ENCODE measurements around the gene SUOX.
"Not testable (repeated sequence)": the region's sequence is repeated elsewhere in the genome, so short reads cannot be mapped to it uniquely, and the experiment has no call there.

Gene SUOX

DNA sequence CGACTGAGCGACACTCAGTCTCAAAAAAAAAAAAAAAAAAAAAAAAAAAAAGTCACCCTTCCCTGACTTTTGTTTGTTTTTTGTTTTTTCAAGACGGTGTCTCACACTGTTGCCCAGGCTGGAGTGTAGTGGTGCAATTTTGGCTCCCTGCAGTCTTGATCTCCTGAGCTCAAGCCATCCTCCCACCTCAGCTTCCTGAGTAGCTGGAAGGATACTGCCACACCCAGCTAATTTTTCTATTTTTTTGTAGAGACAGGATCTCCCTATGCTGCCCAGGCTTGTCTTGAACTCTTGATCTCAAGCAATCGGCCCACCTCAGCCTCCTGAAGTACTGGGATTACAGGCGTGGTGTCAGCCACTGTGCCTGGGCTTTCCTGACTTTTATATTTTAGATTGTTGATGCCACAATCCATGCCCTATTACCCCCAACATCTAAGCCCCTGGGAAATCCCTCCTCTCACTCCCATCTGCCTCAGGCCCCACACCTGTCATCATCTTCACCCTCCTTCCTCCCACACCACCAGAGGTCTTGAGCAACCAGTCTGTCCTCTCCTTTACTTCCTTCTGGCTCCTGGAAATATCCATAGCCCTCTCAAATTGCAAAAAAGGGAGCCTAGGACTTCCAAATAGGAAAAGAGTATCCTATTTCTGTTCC lies 31.6 kb downstream of the SUOX start:
- DNase-seq: no peak

DNA sequence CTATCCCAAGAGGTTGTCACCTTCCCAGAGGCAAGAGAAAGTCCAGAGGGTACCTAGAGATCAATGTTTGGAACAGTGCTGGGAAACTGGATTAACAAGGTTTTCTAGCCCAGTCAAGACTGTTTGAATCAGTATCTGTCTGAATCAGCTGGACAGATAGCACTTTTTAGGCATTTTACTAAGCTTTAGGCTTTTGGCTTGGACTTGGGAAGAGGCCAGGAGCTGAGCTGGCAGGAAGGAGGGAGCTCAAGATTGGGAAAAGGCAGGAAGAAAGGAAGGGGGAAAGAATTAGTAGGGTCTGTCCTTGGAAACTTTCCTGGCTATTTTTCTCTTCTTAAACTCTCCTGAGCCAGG lies 32.1 kb downstream of the SUOX start:
- no peak for DNase-seq

DNA sequence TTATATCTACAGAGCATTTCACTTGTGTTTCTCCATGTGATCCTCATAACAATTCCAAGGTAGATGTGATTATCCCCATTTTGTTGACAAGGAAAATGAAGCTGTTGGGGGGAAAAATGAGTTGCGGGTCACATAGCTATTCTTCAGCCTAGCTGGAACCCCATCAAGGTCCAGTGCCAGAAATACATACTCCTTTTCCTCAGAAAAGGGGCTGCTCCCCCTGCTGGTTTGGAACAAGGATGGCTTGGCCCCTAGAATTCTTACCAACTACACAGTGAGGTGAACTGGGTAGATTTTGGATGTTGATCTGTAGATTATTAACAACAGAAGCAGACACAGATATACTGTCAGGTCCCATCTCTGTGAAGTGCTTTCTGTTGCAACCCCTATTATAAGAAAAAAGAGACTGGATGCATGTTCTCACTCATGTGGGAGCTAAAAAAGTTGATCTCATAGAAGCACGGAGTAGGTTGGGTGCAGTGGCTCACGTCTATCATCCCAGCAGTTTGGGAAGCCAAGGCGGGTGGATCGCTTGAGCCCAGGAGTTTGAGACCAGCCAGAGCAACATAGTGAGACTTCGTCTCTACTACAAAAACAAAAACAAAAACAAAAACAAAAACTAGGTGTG lies 32.7 kb downstream of the SUOX start:
- DNase-seq: peak; percentile 61

DNA sequence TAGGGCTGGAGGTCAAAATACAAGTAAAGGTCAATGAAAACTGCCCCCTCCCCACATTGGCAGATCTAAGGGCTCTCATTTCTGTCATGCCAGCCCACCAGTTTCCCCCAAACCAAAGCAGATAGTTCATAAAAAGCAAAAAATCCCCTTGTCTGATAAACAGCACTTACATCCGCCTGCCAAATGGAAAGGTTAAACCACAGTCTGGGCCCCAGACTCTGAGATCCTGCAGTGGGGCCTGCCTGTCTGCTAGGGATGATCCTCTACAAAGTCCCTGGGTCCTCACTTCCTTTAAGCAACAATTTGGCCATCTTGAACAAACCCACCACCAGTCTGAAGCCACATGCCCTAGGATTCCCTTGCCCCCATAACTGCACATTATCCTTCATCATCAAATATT lies 34.9 kb downstream of the SUOX start:
- no peak for DNase-seq

- no peak for DNase-seq
Observed at GRCh38 chr12:56034586-56035332, 37.7 kb downstream of the SUOX start.

GRCh38 chr12:56037161-56037560 lies 40.1 kb downstream of the SUOX start:
- no peak for DNase-seq

- DNase-seq: no peak
Observed at GRCh38 chr12:56038022-56038655, 41.1 kb downstream of the SUOX start.

DNA sequence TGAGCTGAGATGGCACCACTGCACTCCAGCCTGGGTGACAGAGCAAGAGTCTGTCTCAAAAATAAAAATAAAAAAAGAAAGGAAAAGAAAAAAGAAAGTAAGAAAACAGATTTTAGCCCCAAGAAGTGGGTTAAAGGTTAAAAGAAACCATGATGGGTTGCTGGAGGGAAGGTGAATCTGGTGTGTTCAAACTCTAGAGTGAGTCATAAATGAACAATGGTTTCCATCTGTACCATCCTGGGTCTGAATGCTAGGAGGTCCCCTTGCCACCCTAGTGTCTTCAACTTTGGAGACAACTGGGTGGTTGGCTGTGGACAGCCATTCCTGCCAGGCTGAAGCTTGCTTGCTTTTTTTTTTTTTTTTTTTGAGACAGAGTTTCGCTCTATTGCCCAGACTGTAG lies 43.1 kb downstream of the SUOX start:
- DNase-seq: no peak

GRCh38 chr12:56040963-56041551 lies 44.0 kb downstream of the SUOX start:
- no peak for DNase-seq

GRCh38 chr12:56041552-56042429 lies 44.7 kb downstream of the SUOX start, which contains the start of gene RPS26:
RPS26 (plus strand) TSS chr12:56041918; CDS start chr12:56042167, 249 bp downstream.
- DNase-seq: peak; percentile 99

DNA sequence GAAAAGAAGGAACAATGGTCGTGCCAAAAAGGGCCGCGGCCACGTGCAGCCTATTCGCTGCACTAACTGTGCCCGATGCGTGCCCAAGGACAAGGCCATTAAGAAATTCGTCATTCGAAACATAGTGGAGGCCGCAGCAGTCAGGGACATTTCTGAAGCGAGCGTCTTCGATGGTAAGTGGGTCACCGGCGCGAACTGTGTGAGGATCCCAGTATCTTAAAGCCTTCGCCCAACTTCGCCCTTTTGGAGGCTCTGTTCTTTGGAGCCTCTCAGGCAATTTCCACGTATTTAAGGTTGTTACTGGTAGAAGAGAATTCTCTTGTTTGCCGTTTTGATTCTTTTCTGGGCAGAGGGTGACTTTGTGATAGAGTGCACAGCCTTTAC lies 45.3 kb downstream of the SUOX start:
- DNase-seq: not testable (repeated sequence)

DNA sequence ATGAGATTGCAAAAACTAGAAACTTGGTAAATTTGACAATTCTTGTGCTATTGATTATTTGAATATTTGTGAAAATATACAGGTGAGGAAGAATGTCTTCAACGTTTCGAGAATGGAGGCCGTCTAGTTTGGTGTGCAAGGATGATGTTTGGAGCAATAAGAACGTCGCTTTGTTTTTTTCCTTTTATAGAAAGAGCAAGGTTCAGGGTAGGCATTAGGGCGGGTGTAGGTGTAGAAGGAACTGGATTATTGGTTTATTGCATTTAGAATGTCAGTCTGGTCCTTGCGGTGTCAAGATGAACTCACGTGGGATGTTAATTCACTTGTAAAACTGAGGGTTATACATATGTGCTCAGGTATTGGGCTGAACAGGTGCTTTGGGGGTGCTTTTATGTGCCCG lies 45.8 kb downstream of the SUOX start:
- no peak for DNase-seq

DNA sequence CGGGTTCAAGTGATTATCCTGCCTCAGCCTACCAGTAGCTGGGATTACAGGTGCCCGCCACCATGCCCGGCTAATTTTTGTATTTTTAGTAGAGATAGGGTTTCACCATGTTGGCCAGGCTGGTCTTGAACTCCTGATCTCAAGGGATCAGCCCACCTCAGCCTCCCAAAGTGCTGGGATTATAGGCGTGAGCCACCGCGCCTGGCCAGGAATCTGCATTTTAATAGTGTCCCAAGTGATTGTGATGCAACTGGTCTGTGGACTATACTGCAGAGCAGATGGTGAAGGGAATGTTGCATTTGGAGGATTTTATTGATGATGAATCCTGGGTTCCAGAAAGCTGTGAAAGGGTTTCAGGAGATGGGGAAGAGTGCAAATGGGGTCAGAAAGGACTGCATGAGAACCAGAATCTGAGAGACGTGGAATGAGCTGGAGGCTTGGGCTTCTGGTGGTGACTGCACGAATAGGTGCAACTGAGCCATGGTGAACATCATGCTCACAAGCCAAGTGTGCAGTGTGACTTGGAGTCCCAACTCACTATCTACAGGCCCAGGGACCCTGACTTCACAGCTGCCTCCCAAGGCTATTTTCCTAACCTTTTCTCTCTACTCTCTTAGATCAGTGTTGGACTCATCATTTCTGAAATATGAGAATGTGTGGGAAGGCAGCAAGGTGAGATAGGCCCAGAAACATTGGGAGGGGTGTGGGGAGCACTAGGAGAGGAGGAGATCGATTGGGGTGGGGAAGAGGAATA lies 49.1 kb downstream of the SUOX start:
- no peak for DNase-seq

DNA sequence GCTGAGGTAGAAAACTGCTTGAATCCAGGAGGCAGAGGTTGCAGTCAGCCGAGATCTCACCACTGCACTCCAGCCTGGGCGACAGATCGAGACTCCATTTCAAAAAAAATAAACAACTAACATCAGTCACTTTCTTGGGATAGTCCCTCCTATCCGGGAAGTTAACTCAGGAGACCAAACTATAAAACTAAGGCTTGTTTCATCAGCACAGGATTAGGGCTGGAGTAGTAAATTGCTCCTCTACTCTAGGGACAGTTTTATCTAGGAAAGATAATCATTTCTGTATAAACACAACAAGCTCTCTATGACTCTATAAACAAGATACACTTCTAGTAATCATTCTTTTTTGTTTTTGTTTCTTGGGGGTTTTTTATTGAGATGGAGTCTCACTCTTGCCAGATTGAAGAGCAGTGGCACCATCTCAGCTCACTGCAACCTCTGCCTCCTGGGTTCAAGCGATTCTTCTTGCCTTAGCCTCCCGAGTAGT lies 56.4 kb downstream of the SUOX start:
- no peak for DNase-seq
